Endothelial cell of hepatic sinusoid (primary cell): ENCODE results near the gene NSMCE1.
"Not testable (repeated sequence)": the region's sequence is repeated elsewhere in the genome, so short reads cannot be mapped to it uniquely, and the experiment has no call there.

Experiments
- in situ Hi-C: cut with HindIII; loops from 2 replicates; pipeline ENCODE4 v1.10.0; 2017; ENCODE audit warnings: low sequenced_read_pairs

The NSMCE1 gene

GRCh38 chr16:27303256-27304100 is 34.9 kb upstream of the NSMCE1 start:
- in situ Hi-C loops, result no loop called here

- in situ Hi-C loops, result no loop called here
These were observed 33.6 kb upstream of the NSMCE1 start for GRCh38 chr16:27302126-27302525.

DNA sequence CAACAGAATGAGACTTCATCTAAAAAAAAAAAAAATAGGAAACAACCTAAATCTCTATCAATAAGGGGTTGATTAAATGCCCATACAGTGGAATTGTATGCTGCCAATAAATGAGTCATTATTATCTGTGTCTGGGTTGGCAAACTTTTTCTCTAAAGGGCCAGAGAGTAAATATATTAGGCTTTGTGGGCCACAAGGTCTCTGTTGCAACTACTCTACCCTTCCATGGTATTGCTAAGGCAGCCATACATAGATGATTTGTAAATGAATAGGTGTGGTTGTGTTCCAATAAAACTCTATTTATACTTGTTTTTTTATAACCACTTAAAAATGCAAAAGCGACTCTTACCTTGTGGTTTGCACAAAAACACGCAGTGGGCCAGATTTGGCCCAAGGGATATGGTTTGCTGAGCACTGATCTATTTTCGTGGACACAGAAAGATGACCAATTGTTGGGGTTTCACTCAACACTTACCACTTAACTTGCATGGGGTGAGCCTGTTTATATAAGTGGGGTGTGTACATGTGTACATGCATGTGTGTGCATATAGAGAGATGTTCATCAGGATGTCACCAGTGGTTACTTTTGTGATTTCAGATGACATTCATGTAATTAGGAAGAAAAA is 32.8 kb upstream of the NSMCE1 start:
- in situ Hi-C loops, result no loop called here

GRCh38 chr16:27298132-27298531 is 29.6 kb upstream of the NSMCE1 start:
- in situ Hi-C loops, result no loop called here

- in situ Hi-C loops, result no loop called here
These were observed 24.8 kb upstream of the NSMCE1 start for GRCh38 chr16:27293343-27293742.

DNA sequence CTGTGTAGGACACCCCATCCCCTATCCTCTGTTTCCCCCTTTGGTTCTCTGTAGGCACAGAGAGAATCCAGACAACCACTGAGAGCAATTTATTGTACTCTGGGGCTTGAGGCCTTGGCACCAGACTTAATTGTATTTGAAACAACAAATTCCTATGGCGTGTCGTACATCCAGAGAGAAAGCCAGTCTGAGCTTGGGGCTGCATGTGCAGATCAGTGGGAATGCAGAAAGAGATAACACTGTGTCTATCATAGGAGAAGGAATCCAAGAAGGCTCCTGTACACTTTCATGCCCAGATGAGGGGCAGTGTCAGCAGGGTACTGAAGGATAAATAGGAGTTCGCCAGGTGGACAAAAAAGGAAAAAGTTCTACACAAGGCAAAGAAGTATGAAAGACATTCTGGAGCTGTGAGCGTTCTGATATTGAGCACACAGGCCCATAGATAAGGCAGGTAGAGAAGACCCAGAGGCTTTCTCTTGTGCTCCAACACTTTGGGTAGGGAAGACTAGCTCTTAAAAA is 23.2 kb upstream of the NSMCE1 start:
- in situ Hi-C loops, result no loop called here

DNA sequence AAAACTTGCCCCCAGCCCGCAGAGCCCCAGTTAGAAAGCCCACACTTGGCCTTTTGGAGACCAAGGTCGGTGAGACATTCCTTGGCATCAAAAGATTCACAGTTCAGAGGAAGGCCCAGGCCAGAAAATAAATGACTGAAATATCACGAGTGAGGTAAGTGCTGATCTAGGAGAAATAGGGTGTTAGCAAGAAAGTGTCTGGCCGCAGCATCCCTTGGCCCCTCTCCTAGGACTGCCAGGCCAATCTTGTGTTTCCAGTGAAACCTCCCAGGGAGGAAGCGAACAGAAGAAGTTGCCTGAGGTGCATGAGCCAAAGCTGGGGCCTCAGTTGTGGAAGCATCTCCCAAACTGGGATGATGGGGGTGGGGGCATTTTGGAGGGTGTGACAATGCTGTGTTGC is 22.5 kb upstream of the NSMCE1 start:
- in situ Hi-C loops, result no loop called here

- in situ Hi-C loops, result no loop called here
These were observed 22.0 kb upstream of the NSMCE1 start for GRCh38 chr16:27290562-27290961.

DNA sequence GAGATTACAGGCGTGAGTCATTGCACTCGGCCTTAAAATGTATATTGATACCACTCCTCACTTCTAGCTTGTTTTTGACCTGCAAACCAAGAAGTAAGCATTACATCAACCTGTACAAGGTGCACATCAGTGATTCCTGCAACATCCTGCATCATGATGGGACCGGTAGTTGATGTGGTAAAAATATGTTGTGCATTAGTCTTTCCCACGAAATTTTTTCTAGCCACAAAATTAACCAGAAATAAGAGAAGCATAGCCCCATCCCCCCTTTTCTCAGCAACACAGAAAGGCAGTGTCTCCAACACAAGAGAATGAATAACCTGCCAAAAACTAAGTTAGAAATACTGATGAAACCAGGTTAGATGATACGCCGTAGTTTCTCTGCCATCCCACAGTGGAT is 21.1 kb upstream of the NSMCE1 start:
- in situ Hi-C loops, result no loop called here

DNA sequence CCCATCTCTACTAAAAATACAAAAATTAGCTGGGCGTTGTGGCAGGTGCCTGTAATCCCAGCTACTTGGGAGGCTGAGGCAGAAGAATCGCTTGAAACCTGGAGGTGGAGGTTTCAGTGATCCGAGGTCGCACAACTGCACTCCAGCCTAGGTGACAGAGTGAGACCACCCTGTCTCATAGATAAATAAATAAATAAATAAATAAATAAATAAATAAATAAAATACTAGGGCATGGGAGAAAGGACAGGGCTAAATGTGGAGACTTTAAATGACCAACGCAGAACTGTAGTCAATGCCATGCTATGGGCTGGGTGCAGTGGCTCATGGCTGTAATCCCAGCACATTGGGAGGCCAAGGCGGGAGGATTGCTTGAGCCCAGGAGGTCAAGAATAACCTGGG is 19.7 kb upstream of the NSMCE1 start:
- in situ Hi-C loops, result not testable (repeated sequence)

DNA sequence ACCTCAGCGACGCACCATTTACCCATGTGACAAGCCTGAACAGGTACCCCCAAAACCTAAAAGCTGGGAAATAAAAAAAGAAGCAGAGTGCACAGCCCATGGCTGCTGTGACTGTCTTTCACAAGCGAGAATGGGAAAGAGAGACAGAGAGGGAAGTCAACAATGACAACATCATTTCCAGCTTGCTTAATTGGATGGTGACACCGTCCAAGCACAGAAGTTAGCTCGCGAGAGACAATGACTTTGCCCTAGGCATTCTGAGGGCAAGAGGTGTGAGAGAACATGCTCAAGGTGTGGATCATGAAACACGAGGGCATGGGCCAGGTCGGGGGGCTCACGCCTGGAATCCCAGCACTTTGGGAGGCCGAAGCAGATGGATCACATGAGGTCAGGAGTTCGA is 19.3 kb upstream of the NSMCE1 start:
- in situ Hi-C loops, result no loop called here

- in situ Hi-C loops, result no loop called here
These were observed 18.7 kb upstream of the NSMCE1 start for GRCh38 chr16:27287051-27287811.

DNA sequence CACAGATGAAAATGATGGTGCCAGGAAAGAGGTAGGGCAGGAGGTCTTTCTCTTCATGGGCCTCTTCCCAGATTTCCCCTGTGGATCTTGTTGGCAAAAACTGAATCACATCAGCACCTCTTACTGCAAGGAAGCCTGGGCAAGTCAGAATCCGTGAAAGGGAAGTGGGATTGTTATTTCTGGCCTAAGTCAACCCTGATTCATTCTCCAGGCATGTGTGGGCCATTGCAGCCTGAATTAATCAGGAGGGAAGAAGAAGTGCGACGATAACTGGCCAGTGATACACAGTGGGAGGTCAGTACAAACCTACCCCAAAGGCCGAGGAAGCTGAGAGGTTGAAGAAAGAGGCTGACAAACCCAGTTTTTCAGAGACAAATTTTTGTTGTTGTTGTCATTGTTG is 17.9 kb upstream of the NSMCE1 start:
- in situ Hi-C loops, result no loop called here

DNA sequence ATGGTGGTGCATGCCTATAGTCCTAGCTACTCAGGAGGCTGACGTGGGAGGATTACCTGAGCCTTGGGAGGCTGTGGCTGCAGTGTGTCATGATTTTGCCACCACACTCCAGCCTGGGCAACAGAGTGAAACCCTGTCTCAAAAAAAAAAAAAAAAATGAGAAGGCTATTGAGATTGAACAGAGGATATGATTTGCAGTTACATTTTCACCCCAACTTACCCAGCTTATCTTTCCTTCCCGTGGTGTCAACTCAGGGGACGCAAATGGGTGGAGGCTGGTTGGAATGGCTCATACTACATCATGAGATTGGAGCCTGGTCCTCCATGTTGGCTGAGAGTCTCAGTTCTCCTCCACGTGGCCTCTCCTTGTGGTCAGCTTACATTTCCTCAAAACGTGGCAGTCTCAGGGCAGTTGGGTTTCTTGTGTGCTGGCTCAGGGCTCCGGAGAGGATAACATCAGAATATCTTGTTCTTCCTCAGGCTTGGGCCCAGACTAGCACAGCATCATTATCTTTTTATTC is 17.2 kb upstream of the NSMCE1 start:
- in situ Hi-C loops, result no loop called here

GRCh38 chr16:27284865-27285675 is 16.5 kb upstream of the NSMCE1 start:
- in situ Hi-C loops, result no loop called here

GRCh38 chr16:27281243-27281642 is 12.7 kb upstream of the NSMCE1 start:
- in situ Hi-C loops, result no loop called here

DNA sequence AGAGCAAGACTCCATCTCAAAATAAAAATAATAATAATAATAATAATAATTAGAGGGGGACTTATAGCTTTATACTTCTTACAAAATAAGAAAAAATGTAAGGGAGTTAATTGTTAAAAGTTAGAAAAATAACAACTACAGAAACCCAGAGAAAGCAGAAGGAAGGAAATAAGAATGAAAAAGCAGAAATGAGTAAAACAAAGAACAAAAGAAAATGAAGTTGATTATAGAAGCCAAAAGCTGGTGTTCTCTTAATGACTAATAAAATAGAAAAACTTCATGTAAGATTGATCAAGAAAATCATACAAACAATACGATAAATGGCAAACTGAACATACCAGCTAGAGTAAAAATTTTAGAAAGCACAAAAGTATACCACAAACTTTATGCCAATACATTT is 6.8 kb upstream of the NSMCE1 start:
- in situ Hi-C loops, result no loop called here

GRCh38 chr16:27274424-27274874 is 5.9 kb upstream of the NSMCE1 start:
- in situ Hi-C loops, result loop anchor here (5.0 kb wide), 1 partner anchor 87 kb away; no protein-coding TSS in a partner anchor

DNA sequence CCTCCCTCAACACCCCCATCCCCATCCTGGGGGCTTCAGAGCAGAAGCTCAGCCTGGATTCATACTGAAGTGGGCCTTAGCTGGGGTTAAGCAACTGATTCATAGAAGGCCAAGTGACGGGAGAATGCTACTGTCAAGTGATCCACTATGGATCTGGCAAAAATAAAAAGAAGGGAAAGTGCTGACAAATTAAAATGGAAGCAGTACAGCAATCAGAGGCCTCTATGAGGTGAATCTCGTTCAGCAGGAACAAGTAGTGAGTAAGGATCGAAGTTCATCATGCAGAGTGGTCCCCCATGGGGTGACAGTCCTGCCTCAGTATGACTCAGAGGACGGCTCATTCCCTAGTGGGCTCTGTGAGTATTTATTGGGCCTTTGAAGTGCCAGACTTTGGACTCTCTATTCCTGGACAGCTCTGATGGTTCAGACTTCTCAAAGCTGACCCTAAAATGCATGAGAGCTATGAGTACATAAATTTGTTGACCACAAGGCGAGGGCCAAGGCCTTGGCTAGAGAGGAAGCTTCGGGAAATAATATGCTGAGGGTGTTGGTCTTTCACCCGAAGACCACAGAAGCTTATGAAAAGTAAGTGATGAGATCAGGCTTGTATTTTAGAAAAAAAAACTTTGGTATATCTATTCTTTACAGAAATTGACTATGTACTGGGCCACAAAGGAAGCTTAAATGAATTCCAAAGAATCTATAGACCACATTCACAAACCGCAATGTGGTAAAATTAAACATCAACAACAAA is 5.3 kb upstream of the NSMCE1 start:
- in situ Hi-C loops, result loop anchor here (5.0 kb wide), 1 partner anchor 87 kb away; no protein-coding TSS in a partner anchor

DNA sequence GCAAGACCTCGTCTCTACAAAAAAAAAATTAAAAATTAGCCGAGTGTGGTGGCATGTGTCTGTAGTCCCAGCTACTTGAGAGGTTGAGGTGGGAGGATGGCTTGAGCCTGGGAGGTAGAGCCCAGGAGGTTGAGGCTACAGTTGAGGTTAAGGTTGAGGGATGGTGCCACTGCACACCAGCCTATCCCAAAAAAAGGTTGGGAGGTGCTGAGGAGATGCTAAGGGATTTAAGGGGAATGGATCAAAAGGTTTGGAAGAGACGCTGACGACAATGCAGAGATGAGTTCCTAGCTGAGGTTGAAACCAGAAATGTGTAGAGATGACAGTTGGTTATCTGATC is 4.7 kb upstream of the NSMCE1 start:
- in situ Hi-C loops, result loop anchor here (5.0 kb wide), 1 partner anchor 86 kb away; no protein-coding TSS in a partner anchor
